LNCaP clone FGC (cell line): ENCODE results near the gene CALY.
A peak's percentile ranks its signal among the peaks of the same experiment; 100 is the strongest.

Experiments used
- DNase-seq: peaks from one replicate; pipeline ENCODE4 v3.0.0-alpha.2; 2011; ENCODE audit warnings: low read depth
- H3K4me3 ChIP-seq: 2 replicates; pipeline ENCODE4 v1.5.1; 2011; ENCODE audit warnings: mild to moderate bottlenecking, low read depth, low read length, control low read depth
- TF ChIP-seq, protein P1 (sequence below): IDR thresholded peaks from 2 replicates; pipeline ENCODE4 v1.5.1; 2012; ENCODE audit warnings: mild to moderate bottlenecking; ENCODE audit not compliant: control insufficient read depth, insufficient read depth; ENCODE audit errors: extremely low read depth

The CALY gene

DNA sequence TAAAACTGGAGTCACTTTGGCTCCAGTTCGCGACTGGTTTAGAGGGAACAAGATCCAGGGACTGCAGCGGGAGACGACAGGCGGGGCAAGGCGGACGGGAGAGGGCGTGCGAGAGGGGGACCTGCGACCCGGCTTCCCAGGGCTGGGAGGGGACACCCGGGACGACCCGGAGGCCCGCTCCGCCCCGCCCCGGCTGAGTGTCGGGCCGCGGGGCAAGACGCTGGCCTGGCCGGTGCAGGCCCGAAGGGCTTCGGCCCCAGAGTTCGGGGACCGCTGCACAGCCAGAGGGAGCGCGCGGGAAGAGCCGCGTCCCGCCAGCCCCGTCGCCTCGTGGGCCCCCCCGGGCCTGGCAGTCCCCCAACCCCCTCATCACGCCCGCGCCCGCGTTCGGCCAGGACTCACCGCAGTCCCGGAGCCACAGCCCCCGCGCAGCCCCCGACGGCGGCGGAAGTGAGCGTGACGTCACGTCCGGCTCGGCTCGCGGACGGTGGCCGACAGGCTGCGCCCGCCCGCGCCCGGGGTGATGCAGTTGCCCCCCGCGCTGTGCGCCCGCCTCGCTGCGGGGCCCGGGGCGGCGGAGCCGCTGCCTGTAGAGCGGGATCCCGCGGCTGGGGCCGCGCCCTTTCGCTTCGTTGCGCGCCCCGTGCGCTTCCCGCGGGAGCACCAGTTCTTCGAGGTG, 28.1 kb downstream of the CALY start, which contains the start of the genes TUBGCP2 and ZNF511:
Gene TUBGCP2, minus strand, starts transcription at position 452 of the 679 bp plus-strand sequence. CDS start 5,931 bp downstream, outside the sequence.
Gene ZNF511, plus strand, starts transcription at position 494 of the 679 bp plus-strand sequence. Its CDS starts 30 bp downstream, at position 524.
- H3K4me3 ChIP-seq, result peak within 1 kb of the TSS; percentile 81
- TF ChIP-seq, protein P1, sequence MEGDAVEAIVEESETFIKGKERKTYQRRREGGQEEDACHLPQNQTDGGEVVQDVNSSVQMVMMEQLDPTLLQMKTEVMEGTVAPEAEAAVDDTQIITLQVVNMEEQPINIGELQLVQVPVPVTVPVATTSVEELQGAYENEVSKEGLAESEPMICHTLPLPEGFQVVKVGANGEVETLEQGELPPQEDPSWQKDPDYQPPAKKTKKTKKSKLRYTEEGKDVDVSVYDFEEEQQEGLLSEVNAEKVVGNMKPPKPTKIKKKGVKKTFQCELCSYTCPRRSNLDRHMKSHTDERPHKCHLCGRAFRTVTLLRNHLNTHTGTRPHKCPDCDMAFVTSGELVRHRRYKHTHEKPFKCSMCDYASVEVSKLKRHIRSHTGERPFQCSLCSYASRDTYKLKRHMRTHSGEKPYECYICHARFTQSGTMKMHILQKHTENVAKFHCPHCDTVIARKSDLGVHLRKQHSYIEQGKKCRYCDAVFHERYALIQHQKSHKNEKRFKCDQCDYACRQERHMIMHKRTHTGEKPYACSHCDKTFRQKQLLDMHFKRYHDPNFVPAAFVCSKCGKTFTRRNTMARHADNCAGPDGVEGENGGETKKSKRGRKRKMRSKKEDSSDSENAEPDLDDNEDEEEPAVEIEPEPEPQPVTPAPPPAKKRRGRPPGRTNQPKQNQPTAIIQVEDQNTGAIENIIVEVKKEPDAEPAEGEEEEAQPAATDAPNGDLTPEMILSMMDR, result no peak
- no peak for DNase-seq

DNA sequence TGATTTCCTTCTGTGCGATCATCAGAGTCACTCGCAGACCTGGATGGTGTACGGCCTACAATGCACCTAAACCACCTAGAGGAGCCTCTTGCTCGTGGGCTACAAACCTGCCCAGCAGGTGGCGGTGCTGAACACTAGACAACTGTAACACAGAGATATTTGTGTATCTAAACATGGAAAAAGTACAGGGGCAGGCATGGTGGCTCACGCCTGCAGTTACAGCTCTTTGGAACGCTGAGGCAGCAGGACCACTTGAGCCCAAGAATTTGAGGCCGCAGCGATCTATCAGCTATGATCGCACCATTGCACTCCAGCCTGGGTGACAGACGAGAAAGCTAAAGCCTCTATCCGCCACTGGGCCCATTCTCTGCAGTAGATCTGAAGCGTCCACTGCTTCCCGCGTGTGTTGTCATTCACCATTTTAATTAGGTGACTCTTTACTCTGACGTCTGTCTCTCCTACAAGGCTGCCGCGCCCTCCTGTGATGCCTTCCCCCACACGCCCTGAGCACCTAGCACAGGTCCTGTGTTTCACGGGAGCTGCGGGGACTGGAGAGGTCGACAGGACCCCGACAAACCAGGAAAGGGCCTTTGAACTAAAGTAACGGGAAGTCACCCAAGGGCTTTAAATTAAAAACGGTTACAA, 28.8 kb downstream of the CALY start:
- peak; percentile 67 for DNase-seq
- TF ChIP-seq, protein P1, result peak; percentile 97

DNA sequence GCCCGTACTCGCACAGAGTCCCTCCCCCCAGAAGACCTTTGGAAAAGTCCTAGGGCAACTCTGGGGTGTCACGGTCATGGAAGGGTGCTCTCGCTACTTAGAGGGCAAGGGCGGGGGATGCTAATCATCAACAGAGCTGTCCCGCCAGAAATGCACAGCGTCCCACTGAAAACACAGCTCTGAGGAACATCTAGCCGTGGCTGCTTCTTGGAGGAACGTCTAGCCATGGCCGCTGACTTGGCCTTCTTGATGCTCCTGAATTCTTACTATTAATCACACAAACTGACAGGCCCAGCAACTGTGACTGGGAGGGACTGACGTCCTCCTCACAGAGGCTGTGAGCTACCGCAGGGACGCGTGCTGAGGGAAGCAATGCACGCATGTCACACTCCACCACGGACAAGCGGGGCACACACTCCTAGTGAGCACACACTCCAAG, 29.7 kb downstream of the CALY start:
- DNase-seq, result no peak
- TF ChIP-seq, protein P1, result no peak
- peak overlapping the region; percentile 81 for H3K4me3 ChIP-seq

More for the DNA sequence above, 28.8 kb downstream of the CALY start:
- peak overlapping the region; percentile 81 for H3K4me3 ChIP-seq

DNA sequence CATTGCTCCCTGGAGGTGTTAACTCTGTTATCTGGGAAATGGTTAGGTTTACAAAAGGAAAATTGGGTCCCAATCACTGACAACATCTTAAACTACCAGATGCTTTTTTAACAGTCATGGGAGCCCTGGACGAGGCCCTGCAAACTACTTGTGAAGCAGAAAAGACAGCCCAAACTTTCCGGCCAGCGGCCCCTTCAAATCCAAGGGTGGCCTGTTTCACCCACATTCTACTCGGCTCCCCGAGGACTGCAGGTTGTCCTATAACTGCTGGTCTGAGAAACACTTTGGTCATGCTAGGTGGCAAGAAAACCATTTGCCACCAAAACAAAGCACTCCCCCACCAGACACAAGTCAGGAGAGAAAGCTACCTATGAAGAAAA, 30.6 kb downstream of the CALY start:
- TF ChIP-seq, protein P1, result no peak
- no peak for DNase-seq
- H3K4me3 ChIP-seq, result no peak overlapping the region

DNA sequence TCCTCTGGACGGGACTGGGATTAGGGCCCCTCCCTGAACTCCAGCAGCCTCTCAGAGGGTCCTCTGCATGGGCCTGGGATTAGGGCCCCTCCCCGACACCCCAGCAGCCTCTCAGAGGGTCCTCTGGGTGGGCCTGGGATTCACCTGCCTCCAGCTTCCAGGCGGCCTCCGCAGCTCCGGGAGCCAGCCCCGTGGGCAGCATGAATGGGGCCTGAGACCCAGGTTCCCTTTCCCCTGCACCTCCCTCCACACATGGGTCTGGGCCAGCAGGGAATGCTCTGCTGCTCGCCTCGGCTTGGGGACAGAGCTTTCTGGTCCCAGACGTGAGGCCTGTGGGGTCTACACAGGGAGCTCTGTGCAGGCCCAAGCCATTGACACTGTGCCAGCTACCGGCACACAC, 33.5 kb downstream of the CALY start:
- DNase-seq, result no peak
- TF ChIP-seq, protein P1, result no peak

DNA sequence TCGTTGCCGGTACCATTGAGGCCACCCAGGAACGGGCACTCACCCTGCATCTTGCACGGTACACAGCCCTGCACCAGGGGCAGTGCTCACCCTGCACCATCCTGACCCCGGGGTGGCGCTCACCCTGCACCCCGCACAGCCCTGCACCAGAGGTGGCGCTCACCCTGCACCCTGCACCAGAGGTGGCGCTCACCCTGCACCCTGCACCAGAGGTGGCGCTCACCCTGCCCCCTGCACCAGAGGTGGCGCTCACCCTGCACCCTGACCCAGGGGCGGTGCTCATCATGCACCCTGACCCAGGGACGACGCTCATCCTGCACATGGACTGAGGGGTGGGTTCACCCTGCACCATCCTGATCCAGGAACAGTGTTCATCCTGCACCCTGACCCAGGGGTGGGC, 34.5 kb downstream of the CALY start:
- no peak overlapping the region for H3K4me3 ChIP-seq
- TF ChIP-seq, protein P1, result no peak
- no peak for DNase-seq

More for the DNA sequence above, 33.5 kb downstream of the CALY start:
- no peak overlapping the region for H3K4me3 ChIP-seq
